GM03348 (cell line): ENCODE measurements around the gene ACP1.

Experiments
- DNase-seq: peaks from one replicate; pipeline ENCODE4 v3.0.0; 2012; ENCODE audit warnings: low spot score

ACP1 gene

DNA sequence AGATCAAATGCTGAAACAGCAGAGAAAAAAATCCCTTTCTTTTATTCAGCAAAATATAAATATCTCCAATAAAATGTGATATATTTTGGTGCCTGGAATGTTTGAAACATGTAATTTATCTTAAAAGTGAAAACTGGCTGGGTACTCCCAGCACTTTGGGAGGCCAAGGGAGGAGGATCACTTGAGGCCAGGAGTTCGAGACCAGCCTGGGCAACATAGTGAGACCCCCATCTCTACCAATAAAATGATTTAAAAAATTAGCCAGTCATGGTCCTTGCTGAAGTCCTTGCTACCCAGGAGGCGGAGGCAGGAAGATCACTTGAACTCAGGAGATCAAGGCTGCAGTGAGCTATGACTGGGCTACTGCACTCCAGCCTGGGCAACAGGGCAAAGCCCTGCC, 9.6 kb upstream of the ACP1 start:
- no peak for DNase-seq

DNA sequence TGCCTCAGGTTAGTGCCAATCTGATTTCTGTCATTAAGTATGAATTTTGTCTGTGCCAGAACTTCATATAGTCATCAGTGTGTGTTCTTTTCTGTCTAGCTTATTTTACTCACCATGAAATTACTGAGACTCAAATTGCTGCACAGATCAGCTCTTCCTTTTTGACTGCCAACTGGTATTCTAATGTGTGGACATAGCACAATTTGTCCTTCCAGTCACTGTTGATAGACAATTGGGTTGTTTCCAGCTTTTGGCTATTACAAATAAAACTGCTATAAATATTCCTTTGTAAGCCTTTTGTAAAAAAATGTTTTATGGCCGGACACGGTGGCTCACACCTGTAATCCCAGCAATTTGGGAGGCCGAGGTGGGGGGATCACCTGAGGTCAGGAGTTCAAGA, 8.7 kb upstream of the ACP1 start:
- no peak for DNase-seq

DNA sequence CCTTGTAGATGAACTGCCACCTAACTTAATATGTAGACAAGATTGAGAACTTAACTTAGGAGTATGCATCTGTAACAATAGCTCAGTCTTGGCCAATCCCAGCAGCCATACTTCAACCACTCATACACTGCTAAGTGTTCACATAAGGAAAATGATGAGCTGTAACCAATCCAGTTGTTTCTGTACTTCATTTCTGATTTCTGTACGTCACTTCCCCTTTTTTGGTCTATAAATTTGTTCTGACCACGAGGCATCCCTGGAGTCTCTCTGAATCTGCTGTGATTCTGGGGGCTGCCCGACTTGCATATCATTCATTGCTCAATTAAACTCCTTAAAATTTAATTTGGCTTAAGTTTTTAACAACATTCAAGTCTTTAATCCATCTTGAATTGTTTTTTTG, 7.3 kb upstream of the ACP1 start:
- DNase-seq = no peak

DNA sequence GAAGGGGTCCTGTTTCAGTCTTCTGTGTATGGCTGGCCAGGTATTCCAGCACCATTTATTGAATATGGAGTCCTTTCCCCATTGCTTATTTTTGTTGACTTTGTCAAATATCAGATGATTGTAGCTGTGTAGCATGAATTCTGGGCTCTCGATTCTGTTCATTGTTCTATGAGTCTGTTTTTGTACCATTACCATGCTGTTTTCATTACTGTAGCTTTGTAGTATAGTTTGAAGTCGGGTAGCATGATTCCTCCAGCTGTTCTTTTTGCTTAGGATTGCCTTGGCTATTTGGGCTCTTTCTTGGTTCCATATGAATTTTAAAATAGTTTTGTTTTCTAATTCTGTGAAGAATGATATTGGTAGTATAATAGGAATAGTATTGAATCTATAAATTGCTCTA, 6.9 kb upstream of the ACP1 start:
- no peak for DNase-seq

DNA sequence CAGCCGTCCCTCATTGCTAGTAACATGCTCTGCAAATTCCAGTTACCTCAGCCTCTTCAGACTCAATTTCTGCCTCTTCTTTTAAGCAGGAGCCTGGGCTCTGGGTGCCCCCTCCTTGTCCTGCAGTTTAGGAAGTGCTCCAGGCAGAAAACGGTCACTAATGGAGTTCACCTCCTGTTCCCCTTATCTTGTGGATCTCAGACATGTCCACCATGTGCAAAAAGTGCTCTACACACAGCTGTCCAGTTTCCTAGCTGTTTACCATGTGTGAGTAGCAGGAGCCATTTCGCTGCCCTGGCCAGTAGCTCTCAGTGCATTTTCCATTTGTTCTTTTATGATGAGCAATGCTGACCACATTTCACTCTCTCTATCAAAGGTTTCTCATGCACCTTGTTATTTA, 5.8 kb upstream of the ACP1 start:
- no peak for DNase-seq

DNA sequence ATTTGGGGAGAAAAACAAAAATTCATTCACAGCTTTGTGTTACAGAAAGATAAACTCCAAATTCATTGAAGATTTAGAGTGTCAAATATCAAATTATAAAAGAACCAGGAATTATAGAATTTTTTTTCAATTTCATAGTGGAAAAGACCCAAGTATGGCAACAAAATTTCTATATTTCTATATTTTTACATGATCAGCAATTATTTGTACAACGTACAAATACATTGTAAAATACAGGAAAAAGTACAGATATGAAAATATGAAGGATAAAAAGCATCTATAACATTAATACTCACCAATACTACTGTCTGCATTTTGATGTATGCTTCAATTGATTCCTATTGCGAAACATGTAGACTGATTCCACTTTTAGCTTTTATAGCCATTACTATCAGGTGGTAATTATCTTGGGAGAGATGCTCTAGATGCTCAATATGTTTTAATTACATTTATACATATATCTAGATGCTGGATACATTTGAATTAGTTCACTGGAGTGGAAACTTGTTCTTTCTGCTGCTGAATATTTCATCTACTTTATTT, 4.9 kb upstream of the ACP1 start:
- DNase-seq = no peak

DNA sequence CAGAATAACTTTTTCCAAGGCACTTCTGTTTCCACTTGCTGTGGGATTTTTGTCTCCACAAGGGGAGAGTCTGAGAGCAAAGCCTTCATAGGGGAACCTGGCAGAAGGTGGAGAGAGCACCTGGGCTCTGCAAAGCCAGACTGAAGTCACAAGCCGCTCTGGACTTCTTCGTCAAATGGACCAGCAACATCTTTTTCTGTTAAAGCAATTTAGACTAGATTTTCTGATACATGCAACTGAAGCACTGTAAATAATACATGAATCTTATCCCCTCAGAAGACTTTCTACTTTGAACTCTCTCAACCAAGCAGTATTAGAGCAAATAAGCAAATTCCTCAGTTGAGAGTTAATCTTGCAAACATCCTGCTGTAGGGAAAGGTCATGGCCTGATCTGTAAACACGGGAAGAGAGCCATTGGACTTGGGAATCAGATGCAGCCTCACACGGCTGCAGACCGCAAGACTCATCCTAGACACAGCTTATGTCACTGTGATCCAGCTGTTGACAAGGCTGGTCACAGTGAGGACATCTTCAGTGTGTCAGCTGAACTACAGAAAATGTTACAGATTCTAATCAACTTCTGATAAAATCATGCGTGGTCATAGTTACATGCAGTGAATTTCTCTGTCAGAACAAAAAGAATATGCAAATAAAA, 4.1 kb upstream of the ACP1 start:
- DNase-seq = no peak

DNA sequence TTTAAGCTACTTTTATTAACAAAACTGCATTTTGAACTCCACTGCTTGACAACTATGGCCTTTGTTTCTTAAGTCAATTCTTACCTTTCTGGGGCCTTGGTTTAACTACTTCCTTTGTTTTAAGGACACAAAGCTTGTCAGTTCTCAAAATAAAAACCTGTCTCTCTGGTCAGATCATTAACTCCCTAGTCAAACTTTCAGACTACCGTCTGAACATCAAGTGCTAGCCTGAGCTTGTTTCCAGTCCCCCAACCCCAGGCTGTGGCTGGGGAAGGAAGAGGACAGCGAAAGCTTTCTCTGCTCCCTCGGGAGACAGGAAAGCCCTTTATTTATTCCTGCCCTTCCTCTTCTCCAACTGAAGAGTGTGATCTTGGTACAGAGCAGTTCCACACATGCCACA, 2.6 kb upstream of the ACP1 start:
- no peak for DNase-seq

DNA sequence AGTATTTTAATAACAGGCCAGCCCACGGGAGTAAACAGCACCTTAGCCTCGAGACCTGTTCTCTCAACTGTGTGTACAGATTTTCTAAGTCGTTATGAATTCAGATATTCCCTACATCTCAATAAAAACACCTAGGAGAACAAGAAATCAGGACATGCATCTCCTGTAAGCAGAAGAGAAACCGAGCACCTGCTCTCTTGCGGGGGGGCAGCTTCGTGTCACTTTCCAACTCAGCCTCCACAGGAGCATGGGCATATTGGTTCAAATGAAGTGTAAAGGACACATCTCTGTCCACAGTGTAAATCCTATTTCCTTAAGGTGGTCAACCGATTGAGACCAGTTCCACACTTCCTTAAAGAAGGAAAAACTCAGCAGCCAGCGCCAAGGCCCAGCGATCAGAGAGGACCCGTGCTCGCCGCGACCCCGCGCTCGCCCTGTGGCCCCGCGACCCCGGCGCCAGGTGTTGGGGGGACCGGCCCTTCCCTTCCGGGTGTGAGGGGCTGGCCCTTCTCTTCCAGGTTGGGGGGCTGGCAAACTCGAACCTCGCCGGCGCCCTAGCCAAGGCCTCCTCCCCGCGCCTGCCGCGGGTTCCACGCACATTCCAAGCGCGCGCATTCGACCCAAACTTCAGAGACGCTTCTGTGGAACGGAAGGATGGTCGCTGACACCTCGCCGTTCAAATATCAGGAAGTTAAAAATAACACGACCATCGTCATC, 1.6 kb upstream of the ACP1 start:
- DNase-seq = no peak

DNA sequence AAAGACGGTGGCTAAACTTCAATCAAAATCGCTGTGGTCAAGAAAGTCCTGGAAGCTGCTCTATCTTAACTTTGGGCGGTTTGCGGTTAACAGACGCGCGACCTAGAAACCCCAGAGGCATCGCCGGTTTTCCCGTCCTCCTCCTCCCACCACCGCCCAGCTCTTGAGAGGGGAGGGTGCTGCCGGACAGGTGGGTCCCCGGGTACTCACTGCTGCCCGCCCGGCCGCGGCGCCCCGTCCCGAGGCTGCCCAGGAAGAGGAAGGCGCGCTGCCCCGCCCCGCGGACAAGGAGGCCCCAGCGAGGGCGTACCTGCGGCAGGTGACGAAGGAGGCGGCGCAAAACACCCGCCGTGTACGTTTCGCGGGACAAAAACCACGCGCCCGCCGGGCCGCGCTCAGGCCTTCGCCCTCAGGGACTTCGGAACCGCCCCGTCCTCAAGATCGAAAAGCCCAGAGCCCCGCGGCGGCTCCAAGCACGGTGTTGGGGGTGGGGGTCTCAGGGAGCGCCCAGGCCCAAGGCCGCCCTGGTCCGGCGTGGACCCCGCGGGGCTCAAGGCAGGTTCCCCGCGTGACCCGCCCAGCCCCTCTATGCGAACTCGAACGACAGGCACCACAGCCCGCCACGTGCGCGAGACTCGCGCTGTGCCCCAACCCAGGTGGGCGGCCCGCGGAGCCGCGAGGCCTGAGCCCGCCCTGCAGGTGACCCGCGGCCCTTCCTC, 814 bp upstream of the ACP1 start, which contains the start of gene SH3YL1:
SH3YL1 (minus strand) TSS at position 259 of the 719 bp plus-strand sequence; CDS start at position 211, 48 bp downstream.
- peak; percentile 42 for DNase-seq

DNA sequence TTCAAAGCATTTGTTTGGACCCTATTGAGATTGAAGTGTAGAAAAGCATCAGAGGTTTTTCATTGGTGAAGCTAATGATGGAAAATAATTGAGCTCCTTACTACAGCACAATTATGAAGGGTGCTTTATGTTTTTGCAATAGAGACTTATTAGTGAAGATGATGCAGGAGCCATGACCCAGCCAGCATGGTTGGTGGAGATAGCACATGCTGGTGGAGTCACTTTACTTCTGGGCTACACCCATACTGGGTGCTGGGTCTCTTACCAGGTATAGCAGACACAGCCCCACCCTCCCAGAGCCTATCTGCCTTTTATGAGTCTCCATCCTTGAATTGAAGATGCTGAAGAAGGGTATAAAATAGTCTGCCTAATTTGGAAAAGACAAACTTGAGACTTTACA, 3.6 kb downstream of the ACP1 start:
- no peak for DNase-seq

DNA sequence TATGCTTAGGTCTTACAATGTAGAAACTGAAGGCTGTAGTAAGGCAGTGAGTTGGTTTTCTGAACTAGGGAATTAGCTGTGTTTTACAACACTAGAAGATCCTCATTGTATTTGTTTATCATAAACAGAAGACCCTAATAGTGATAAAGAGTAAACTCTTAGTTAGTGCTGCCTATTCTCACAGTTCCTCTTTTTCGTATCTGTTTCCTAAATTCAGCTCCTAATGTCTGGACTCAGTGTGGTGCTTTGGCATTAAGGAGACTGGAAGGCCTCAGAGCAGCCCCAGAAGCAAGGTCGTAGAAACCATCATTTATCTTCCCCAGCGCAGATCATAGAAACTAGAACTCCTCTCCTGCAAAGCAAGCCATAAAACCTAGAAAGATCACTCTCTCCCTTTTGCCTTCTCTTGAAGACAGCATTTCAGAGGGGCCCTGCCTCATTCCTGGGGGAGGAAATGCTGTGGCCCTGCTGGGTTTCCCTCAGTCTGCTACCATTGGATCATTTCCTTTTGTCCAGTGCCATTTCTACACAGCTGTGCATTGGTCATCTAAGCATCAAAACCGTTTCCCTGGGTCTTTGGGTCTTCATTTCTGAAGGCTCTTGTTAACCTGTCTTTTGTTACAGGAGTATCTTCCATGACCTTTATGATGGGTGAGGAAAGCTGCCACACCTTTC, 4.7 kb downstream of the ACP1 start:
- DNase-seq = no peak

DNA sequence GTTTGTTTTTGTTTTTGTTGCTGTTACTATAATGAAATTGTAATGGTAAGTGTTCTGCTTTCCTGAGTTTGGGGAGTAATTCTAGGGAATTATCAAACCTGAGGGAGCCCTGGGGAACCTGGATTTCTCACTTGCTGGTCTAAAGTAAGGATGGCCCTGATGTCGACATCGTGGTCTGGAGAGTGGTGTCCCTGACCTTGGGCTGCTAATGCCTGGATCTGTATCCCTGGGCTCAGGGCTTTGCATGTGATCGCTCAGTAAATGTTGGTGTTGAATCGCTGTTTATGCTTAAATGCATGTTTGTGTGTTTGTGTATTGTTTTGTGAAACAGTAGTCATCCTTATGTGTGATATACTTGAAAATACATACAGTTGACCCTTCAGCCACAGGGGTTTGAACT, 6.1 kb downstream of the ACP1 start:
- DNase-seq = no peak

DNA sequence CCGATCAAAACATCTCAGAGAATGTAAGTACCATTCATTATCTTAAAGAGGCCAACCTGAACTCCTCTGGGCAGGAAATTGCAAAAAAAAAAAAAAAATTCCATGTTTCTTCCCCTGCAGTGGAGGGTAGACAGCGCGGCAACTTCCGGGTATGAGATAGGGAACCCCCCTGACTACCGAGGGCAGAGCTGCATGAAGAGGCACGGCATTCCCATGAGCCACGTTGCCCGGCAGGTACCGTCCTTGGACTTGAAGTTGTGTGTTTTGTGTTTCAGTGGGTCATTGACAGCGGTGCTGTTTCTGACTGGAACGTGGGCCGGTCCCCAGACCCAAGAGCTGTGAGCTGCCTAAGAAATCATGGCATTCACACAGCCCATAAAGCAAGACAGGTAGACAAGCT, 7.2 kb downstream of the ACP1 start:
- DNase-seq = no peak

DNA sequence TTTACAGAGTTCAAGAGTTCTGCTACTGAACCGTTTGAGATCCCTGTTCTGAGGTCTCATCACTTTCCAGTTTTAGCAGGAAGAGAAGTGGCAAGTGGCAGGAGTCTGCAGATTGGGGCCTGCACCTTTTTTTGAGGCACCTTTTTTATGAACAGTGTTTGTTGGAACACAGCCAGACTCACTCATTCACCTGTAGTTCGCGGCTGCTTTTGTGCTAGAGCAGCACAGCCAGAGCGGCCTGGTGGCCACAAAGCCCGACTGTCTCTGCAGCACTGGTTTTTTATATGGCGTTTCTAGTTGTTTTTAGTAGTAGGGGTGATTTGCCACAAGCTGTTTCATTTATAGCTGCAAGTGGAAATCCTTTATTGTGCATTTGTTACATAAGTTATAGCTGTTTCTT, 8.6 kb downstream of the ACP1 start:
- DNase-seq = no peak

DNA sequence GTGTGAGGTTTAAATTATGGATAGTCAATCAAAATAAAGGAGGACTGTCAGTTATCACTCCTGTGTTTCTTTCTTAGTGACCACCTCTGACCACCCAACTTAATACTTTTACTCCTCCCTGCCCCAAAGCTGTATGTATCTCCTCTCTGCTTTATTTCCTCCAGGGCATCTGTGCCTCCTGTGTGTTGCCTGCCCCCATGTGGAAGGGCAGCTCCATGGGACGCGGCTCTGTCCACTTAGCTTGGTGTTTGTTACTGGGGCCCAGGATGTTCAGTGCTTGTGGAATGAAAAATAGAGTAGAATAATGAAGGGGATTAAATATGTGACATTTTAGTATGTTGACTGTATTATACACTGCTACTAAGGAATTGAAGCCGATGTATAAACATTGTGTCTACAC, 9.8 kb downstream of the ACP1 start:
- no peak for DNase-seq

DNA sequence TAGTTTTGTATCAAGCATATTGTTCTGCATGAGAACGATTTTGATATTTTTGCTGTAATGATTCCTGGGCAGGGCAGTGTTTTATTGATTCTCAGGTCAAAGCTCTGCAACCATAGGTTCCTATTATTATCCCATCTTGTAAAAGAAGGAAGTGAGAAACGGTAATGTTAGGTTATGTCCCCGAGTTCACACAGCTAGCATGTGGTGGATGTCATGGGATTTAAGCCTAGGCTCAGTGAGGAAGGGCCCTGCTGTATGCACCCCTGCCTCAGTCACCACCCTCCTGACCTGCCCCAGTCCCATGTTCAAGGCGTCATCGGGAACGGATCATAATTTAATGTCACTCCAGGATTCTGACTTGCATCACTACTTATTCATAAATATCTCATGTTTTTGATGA, 10.7 kb downstream of the ACP1 start:
- DNase-seq = no peak

DNA sequence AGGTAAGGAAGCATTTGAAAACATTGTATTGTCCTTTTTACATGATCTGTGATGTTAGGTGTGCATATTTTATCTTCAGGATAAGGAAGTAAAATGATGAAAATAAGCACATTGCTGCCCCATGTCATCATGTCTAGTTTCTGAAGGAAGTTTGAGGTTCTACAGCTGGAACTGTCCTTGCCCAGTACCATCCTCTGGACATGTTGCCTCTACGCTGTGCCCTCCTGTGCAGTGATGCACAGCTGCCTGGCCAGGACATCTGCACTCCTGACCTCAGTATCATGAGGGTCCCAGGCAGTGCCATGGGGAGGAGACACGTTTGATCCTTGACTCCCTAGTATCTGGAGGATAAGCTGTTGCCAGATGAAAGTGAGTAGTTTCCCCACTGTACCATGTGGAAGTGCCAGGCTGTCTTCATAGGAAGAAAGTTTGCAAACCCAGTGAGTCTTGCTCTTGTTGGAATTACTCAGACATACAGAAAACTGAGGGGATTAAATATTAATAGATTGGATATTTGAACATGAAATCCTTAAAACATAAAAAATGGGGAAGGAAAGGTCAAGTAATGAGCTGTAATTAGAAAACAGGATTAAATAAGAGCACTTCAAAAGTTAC, 13.7 kb downstream of the ACP1 start:
- no peak for DNase-seq

DNA sequence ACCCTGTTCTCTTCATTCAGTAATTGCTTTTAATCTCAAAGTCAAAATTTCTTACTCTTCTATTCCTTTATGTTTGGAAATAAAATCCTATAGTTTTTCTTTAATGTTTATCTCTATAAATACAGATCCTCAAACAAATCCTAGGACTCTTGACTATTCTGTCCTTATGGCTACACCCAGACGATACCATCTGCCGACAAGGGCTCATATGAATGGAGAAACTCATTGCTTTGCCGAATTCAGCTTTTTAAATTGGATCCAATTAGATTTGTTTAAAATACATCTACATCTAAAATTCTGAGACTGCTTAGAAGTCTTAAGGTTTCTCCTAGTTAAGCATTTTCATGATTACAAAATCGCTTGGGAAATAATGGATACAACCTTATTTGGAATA, 14.2 kb downstream of the ACP1 start:
- DNase-seq = no peak

DNA sequence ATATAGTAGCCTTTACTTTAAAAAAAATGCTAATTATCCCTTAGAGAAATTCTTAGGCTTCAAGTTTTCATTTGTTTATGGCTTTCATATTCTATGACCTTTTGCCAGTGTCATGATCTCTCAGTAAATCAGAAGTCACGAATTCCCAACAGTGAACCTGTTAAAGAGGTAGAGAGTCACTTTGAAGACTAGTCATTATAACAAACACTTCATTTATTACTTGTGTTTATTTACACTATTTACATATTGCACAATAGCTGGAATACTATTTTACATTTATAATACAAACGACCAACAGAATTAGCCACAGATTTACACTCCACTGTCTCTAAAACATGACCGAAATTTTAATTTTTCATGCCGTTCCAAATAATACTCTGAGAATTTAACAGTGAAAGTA, 14.6 kb downstream of the ACP1 start:
- no peak for DNase-seq

DNA sequence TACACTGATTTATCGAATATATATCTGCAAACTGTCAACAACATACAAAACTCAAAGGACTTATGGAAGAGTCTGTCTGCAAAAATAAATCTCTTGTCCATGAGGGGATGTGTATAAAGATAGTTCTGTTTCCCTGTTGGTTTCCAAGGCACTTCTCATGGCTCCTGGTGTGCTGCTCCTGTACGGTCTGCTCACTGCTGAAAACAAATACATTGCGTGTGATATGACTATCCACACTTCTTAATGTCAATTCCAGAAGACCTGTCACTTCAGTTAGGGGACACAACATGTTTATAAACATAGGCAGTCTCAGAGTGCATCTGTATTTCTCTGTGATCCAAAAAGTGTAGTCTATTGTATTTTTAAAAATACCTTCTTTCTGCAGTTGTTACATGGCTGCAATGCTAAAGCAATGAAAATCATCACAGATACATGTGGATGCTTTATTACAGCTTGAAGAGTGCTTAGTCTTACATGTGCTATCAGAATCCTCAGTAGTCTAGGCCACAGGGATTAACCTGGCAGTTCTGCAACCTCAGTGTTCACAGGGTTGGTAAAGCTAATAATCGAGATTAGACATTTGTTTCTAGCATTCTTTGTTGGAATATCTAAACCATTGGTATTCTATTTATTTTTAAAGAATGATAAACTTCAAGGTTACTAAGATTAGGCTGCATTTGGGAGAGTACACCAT, 15.4 kb downstream of the ACP1 start:
- no peak for DNase-seq
